Panc1 (cell line): ENCODE data around the gene ZNF511. TPM values are rescaled to one million over a fixed set of nuclear protein-coding genes. Genes with fewer than 3 reads are reported as not detected.

ENCODE experiments used
- ATAC-seq: fragments of 200-7000 bp; cut with Tn5 transposase; 2 replicates; pipeline ENCODE4 v1.9.1; 2020; ENCODE audit warnings: mild to moderate bottlenecking, moderate library complexity
- BruUV-seq: library from RNA; stranded (reverse); fragments of 400-500 nt; replicated peaks from 2 replicates; lab custom pipeline; 2021; lab: Mats Ljungman, UMichigan
- CTCF ChIA-PET: fragments of 300-600 bp; sonication (Branson Sonifier 250); formaldehyde crosslinking; loops from one replicate; lab custom pipeline; 2022; ENCODE audit warnings: antibody characterized with exemption; lab: Charles Lee
- POLR2A ChIA-PET: fragments of 300-600 bp; sonication (Branson Sonifier 250); formaldehyde crosslinking; loops from one replicate; lab custom pipeline; 2022; ENCODE audit warnings: antibody characterized with exemption; lab: Charles Lee
- DNase-seq: peaks from one replicate; pipeline ENCODE4 v3.0.0-alpha.2; 2010; ENCODE audit warnings: low read depth, low spot score
- H3K27ac ChIP-seq: 2 replicates; pipeline ENCODE4 v1.5.1; 2011; ENCODE audit warnings: mild to moderate bottlenecking, low read length, inconsistent platforms
- H3K27me3 ChIP-seq: fragments of 200-500 bp; sonication (Bioruptor generic); 2 replicates; pipeline ENCODE4 v1.6.0; 2014; ENCODE audit warnings: low read length, inconsistent platforms; ENCODE audit not compliant: control insufficient read depth, insufficient read depth
- H3K36me3 ChIP-seq: fragments of 200-500 bp; sonication (Bioruptor generic); 2 replicates; pipeline ENCODE4 v1.5.1; 2014; ENCODE audit warnings: inconsistent platforms, mild to moderate bottlenecking, low read length, moderate library complexity; ENCODE audit not compliant: control insufficient read depth, insufficient read depth
- H3K4me1 ChIP-seq: 2 replicates; pipeline ENCODE4 v1.5.1; 2011; ENCODE audit warnings: inconsistent platforms, mild to moderate bottlenecking, low read length, moderate library complexity; ENCODE audit not compliant: control insufficient read depth, insufficient read depth
- H3K4me3 ChIP-seq, 2 experiments: 2 replicates each; pipeline ENCODE4 v1.5.1; 2011 to 2012; ENCODE audit warnings: low read depth in 2 of 2, low read length in 2 of 2, mild to moderate bottlenecking in 2 of 2, inconsistent platforms in 1 of 2, moderate library complexity in 1 of 2
- H3K9me3 ChIP-seq: fragments of 200-500 bp; sonication (Bioruptor generic); 2 replicates; pipeline ENCODE4 v1.5.1; 2014; ENCODE audit warnings: low read depth, mild to moderate bottlenecking, inconsistent platforms, low read length, moderate library complexity; ENCODE audit not compliant: control insufficient read depth, insufficient read depth
- CTCF ChIP-seq: fragments of 450-650 bp; IDR thresholded peaks from 2 replicates; pipeline ENCODE4 v1.5.1; 2017; ENCODE audit warnings: mild to moderate bottlenecking
- POLR2AphosphoS5 ChIP-seq: IDR thresholded peaks from 2 replicates; pipeline ENCODE4 v1.6.1; 2012; ENCODE audit warnings: mild to moderate bottlenecking, low read depth, low read length, moderate library complexity
- REST ChIP-seq, 2 experiments: IDR thresholded peaks; 2 replicates each; pipeline ENCODE4 v1.6.1; 2011 to 2012; ENCODE audit warnings: low read depth in 2 of 2, control low read depth in 1 of 2, low read length in 1 of 2, mild to moderate bottlenecking in 1 of 2, moderate library complexity in 1 of 2; ENCODE audit not compliant: insufficient read depth in 1 of 2
- SIN3A ChIP-seq: IDR thresholded peaks from 2 replicates; pipeline ENCODE4 v1.6.1; 2012; ENCODE audit warnings: low read depth, mild to moderate bottlenecking, low read length, moderate library complexity, borderline replicate concordance; ENCODE audit not compliant: insufficient read depth
- TCF7L2 ChIP-seq: IDR thresholded peaks from 2 replicates; pipeline ENCODE4 v1.6.1; 2011; ENCODE audit warnings: mild to moderate bottlenecking, low read depth, low read length, inconsistent platforms
- in situ Hi-C: cut with HindIII; loops from 2 replicates; pipeline ENCODE4 v1.10.0; 2016; ENCODE audit warnings: low sequenced_read_pairs, low pct_unique_long_range_greater_than_20kb
- intact Hi-C: fragments of 100-400 bp; cut with micrococcal nuclease; formaldehyde crosslinking; loops from one replicate; pipeline ENCODE4 v1.10.0; 2022; ENCODE audit not compliant: unreplicated experiment
- total RNA-seq: library from RNA; stranded (reverse); gene quantifications from one replicate; pipeline ENCODE4 v1.2.1, GENCODE V29; 2021; ENCODE audit not compliant: unreplicated experiment

The ZNF511 gene
- total RNA-seq, 1 experiment from 2014 or later, result 93.8 TPM

- BruUV-seq, result no TSS peak
- Histone ChIP-seq H3K27me3 (no peaks in the 10 kb centered on the region), H3K36me3 (no peaks in the 10 kb centered on the region), H3K4me3 (no peak overlapping the region), H3K4me1 (peaks cover 11% of the 10 kb centered on the region; the same call in 1 of the 2 replicates), H3K27ac (no peak overlapping the region), H3K9me3 (no peaks in the 10 kb centered on the region)
- in situ Hi-C loops, result no loop called here
- TF ChIP-seq REST (IDR thresholded peaks at IDR 0.05; ENCODE audit: insufficient read depth in 1 of 2, low read depth in 2 of 2, low read length in 1 of 2), result no peak
- TF ChIP-seq POLR2AphosphoS5, result no peak
- no peak; the same call in 1 of the 2 replicates for TF ChIP-seq CTCF
- no peak for TF ChIP-seq TCF7L2
- TF ChIP-seq SIN3A, result no peak
- POLR2A ChIA-PET, result interaction anchor here (0.6 kb wide), 1 partner anchor 410 kb away, joined by 5 read pairs; no protein-coding TSS in a partner anchor
- CTCF ChIA-PET, result no interaction called here
- ATAC-seq, result peak; percentile 9
- no peak for DNase-seq
- intact Hi-C loops, result no loop called here
These were observed 42.9 kb downstream of the ZNF511 start for GRCh38 chr10:133351408-133352318.

GRCh38 chr10:133353202-133353959, 44.7 kb downstream of the ZNF511 start:
- BruUV-seq, result no TSS peak
- POLR2A ChIA-PET, result interaction anchor here (0.6 kb wide), 1 partner anchor 37 kb away, joined by 9 read pairs; no protein-coding TSS in a partner anchor
- CTCF ChIA-PET, result interaction anchor here (0.6 to 0.7 kb wide), 2 partner anchors 24 to 588 kb away, joined by 4 to 7 read pairs; no protein-coding TSS in a partner anchor
- in situ Hi-C loops, result no loop called here
- TF ChIP-seq POLR2AphosphoS5, result no peak
- no peak for TF ChIP-seq CTCF
- TF ChIP-seq TCF7L2, result no peak
- no peak for TF ChIP-seq REST (IDR thresholded peaks at IDR 0.05; ENCODE audit: insufficient read depth in 1 of 2, low read depth in 2 of 2, low read length in 1 of 2)
- no peak for TF ChIP-seq SIN3A
- ATAC-seq, result no peak
- intact Hi-C loops, result no loop called here
- no peaks in the 10 kb centered on the region for H3K27me3 ChIP-seq
- no peaks in the 10 kb centered on the region for H3K36me3 ChIP-seq
- H3K4me1 ChIP-seq, result peaks cover 7% of the 10 kb centered on the region; the same call in 1 of the 2 replicates
- no peak overlapping the region for H3K27ac ChIP-seq
- H3K4me3 ChIP-seq, result no peak overlapping the region
- no peaks in the 10 kb centered on the region for H3K9me3 ChIP-seq
- no peak for DNase-seq
